ENCODE data around the gene PHOSPHO1. TPM values are rescaled to one million over a fixed set of nuclear protein-coding genes. Genes with fewer than 3 reads are reported as not detected.
A peak's percentile ranks its signal among the peaks of the same experiment; 100 is the strongest.

The PHOSPHO1 gene
- total RNA-seq, 1 donor from 2014 or later = not detected

DNA sequence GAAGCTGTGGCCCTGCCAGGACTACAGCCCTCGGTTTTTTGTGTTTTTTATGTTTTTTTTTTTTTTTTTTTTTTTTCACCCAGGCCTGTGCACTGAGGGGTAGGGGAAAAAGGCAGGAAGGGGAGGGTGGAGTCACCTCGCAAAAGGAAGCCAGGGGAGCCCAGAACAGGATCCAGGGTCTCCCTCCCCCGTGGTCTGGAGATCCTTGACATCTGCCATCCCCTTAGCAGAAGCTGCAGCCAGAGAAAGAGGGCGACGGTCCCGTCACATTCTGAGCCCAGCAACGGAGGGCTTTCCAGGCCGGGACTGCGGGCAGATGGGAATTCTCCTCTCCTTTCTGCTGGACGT lies 29.1 kb upstream of the PHOSPHO1 start:
- Mint-ChIP-seq H3K4me3 (peak overlapping the region; percentile 78), H3K27ac (ENCODE audit: unreplicated experiment) (no peak overlapping the region)

DNA sequence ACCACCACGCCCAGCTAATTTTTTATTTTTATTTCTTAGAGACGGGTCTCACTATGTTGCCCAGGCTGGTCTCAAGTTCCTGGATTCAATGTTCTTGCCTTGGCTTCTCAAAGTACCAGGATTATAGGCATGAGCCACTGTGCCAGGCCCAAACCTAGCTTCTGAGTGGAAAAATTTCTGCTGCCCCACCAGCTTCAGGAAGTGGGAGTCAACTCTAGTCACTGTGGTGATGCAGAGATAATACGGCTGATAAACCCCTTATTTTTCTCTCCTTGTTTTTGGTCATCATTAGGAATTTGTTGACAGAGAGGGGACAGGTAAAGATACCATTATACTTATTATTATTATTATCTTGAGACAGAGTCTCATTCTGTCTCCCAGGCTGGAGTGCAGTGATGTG lies 27.8 kb upstream of the PHOSPHO1 start:
- H3K4me1 Mint-ChIP-seq = peaks cover 10% of the 10 kb centered on the region
- H3K36me3 Mint-ChIP-seq (ENCODE audit: low read depth) = no peaks in the 10 kb centered on the region
- no peaks in the 10 kb centered on the region for H3K9me3 Mint-ChIP-seq
- H3K27ac Mint-ChIP-seq (ENCODE audit: unreplicated experiment) = no peak overlapping the region
- TF ChIP-seq, protein P1, sequence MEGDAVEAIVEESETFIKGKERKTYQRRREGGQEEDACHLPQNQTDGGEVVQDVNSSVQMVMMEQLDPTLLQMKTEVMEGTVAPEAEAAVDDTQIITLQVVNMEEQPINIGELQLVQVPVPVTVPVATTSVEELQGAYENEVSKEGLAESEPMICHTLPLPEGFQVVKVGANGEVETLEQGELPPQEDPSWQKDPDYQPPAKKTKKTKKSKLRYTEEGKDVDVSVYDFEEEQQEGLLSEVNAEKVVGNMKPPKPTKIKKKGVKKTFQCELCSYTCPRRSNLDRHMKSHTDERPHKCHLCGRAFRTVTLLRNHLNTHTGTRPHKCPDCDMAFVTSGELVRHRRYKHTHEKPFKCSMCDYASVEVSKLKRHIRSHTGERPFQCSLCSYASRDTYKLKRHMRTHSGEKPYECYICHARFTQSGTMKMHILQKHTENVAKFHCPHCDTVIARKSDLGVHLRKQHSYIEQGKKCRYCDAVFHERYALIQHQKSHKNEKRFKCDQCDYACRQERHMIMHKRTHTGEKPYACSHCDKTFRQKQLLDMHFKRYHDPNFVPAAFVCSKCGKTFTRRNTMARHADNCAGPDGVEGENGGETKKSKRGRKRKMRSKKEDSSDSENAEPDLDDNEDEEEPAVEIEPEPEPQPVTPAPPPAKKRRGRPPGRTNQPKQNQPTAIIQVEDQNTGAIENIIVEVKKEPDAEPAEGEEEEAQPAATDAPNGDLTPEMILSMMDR (conservative IDR thresholded peaks at IDR 0.05) = no peak
- no peak for DNase-seq (ENCODE audit: low read depth, low spot score)
- H3K4me3 Mint-ChIP-seq = no peak overlapping the region
- H3K27me3 Mint-ChIP-seq (ENCODE audit: low read depth) = peaks cover 17% of the 10 kb centered on the region

More for the DNA sequence above, 29.1 kb upstream of the PHOSPHO1 start:
- peaks cover 10% of the 10 kb centered on the region for H3K4me1 Mint-ChIP-seq
- no peaks in the 10 kb centered on the region for H3K36me3 Mint-ChIP-seq (ENCODE audit: low read depth)
- no peak for DNase-seq (ENCODE audit: low read depth, low spot score)
- TF ChIP-seq, protein P1 (conservative IDR thresholded peaks at IDR 0.05) = no peak
- H3K9me3 Mint-ChIP-seq = no peaks in the 10 kb centered on the region
- peaks cover 20% of the 10 kb centered on the region for H3K27me3 Mint-ChIP-seq (ENCODE audit: low read depth)

DNA sequence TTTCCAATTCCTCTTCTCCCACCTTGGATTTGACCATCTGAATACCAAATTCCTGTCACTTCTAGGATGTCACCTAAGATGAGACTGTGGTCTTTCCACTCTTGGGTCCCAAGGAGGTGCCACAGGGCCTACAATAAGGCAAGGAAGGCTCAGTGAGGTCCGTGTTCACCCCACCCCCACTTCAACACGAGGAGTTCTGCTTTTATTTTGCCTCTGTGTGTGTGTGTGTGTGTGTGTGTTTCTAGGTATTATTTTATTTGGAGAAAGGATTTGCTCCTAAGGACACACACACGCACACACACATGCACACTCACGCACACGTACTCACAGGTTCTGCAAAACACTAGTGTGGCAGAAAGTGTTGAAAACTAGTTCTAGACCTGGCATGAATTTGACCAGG lies 24.5 kb upstream of the PHOSPHO1 start:
- Mint-ChIP-seq H3K4me3 (no peak overlapping the region), H3K27me3 (ENCODE audit: low read depth) (peaks cover 6% of the 10 kb centered on the region), H3K36me3 (ENCODE audit: low read depth) (no peaks in the 10 kb centered on the region)

DNA sequence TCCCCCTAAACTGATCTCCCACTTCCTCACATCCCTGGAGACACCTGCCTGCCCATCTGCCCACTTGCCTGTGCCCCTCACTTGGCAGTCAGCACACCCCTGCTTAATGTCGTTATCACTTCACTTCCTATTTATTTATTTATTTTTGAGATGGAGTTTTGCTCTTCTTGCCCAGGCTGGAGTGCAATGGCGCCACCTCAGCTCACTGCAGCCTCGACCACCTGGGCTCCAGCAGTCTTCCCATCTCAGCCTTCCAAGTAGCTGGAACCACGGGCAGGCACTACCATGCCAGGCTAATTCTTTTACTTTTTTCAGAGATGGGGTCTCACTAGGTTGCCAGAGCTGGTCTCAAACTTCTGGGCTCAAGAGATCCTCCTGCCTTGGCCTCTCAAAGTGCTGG lies 23.5 kb upstream of the PHOSPHO1 start:
- no peak for DNase-seq (ENCODE audit: low read depth, low spot score)
- TF ChIP-seq, protein P1 (conservative IDR thresholded peaks at IDR 0.05) = no peak
- Mint-ChIP-seq H3K27me3 (ENCODE audit: low read depth) (peaks cover 2% of the 10 kb centered on the region), H3K9me3 (no peaks in the 10 kb centered on the region), H3K4me3 (no peak overlapping the region), H3K36me3 (ENCODE audit: low read depth) (no peaks in the 10 kb centered on the region), H3K4me1 (no peaks in the 10 kb centered on the region), H3K27ac (ENCODE audit: unreplicated experiment) (no peak overlapping the region)

More for the DNA sequence above, 24.5 kb upstream of the PHOSPHO1 start:
- no peaks in the 10 kb centered on the region for H3K4me1 Mint-ChIP-seq
- no peak for DNase-seq (ENCODE audit: low read depth, low spot score)
- no peaks in the 10 kb centered on the region for H3K9me3 Mint-ChIP-seq
- no peak overlapping the region for H3K27ac Mint-ChIP-seq (ENCODE audit: unreplicated experiment)
- TF ChIP-seq, protein P1 (conservative IDR thresholded peaks at IDR 0.05) = no peak

DNA sequence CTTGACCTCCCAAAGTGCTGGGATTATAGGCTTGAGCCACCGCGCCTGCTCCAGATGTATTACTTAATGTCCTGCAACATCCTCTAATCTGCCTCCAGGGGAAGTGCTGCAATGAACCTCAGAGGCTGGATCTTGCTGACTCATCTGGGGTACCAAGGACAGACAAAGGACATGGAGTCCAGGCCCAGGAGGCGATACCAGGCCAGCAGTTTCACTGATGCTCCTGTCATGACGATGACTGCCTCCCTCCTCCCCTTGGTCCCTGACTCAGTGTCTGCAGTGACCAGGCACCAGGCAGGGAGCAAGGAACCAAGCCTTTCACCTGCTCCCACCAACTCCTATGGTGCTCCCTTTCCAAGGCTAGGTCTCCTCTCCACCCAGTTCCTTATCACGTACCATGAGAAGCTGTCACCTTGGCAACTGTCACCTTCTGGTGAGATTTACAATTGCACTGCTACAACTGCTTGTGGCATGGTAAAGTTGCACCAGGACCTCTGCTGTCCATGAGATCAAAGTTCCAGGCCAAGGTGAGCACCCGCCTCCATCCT lies 21.6 kb upstream of the PHOSPHO1 start:
- H3K4me1 Mint-ChIP-seq = no peaks in the 10 kb centered on the region
- no peak overlapping the region for H3K27ac Mint-ChIP-seq (ENCODE audit: unreplicated experiment)
- TF ChIP-seq, protein P1 (conservative IDR thresholded peaks at IDR 0.05) = no peak
- H3K4me3 Mint-ChIP-seq = no peak overlapping the region
- H3K36me3 Mint-ChIP-seq (ENCODE audit: low read depth) = no peaks in the 10 kb centered on the region
- H3K27me3 Mint-ChIP-seq (ENCODE audit: low read depth) = peaks cover 3% of the 10 kb centered on the region
- no peaks in the 10 kb centered on the region for H3K9me3 Mint-ChIP-seq
- DNase-seq (ENCODE audit: low read depth, low spot score) = no peak

Data from neural crest cell (in vitro differentiated cells).